Aorta (tissue), 5 donors: ENCODE results near the gene SENP8. TPM values are rescaled to one million over a fixed set of nuclear protein-coding genes. Genes with fewer than 3 reads are reported as not detected.
"Not testable (repeated sequence)": the region's sequence is repeated elsewhere in the genome, so short reads cannot be mapped to it uniquely, and the experiment has no call there.

ENCODE experiments used
- ATAC-seq: fragments of 200-7000 bp; cut with Tn5 transposase; one replicate; pipeline ENCODE4 v1.9.1; 2022; ENCODE audit warnings: moderate library complexity; ENCODE audit not compliant: low FRiP score
- DNase-seq, 2 donors: peaks; one replicate each; pipeline ENCODE4 v3.0.0-alpha.2; 2020
- H3K27ac ChIP-seq, 2 donors: one replicate each; pipeline ENCODE4 v1.5.1; 2013; ENCODE audit warnings: low read length in 2 of 2, mild to moderate bottlenecking in 2 of 2, moderate library complexity in 2 of 2, control low read depth in 1 of 2, inconsistent platforms in 1 of 2, low read depth in 1 of 2
- H3K27me3 ChIP-seq, 2 donors: one replicate each; pipeline ENCODE4 v1.6.1; 2013; ENCODE audit warnings: control low read depth in 1 of 2, low read length in 1 of 2, mild to moderate bottlenecking in 1 of 2, moderate library complexity in 1 of 2; ENCODE audit not compliant: insufficient read depth in 2 of 2, control insufficient read depth in 1 of 2
- H3K36me3 ChIP-seq, 2 donors: one replicate each; pipeline ENCODE4 v1.6.1; 2013; ENCODE audit warnings: control low read depth in 1 of 2, low read length in 1 of 2, mild to moderate bottlenecking in 1 of 2; ENCODE audit not compliant: insufficient read depth in 2 of 2, control insufficient read depth in 1 of 2
- H3K4me1 ChIP-seq, 2 donors: one replicate each; pipeline ENCODE4 v1.6.1; 2013; ENCODE audit warnings: low read length in 2 of 2, control low read depth in 1 of 2, mild to moderate bottlenecking in 1 of 2, moderate library complexity in 1 of 2; ENCODE audit not compliant: insufficient read depth in 2 of 2, control insufficient read depth in 1 of 2
- H3K4me3 ChIP-seq, 2 donors: one replicate each; pipeline ENCODE4 v1.5.1; 2013; ENCODE audit warnings: low read length in 2 of 2, control low read depth in 1 of 2, mild to moderate bottlenecking in 1 of 2
- H3K9me3 ChIP-seq: one replicate; pipeline ENCODE4 v1.6.1; 2013; ENCODE audit warnings: mild to moderate bottlenecking, low read length; ENCODE audit not compliant: control insufficient read depth
- WGBS, 2 donors: extraction: QIAGEN DNeasy Blood & Tissue Kit; methylation state at CpG; one replicate each; pipeline ENCODE4 v1.1.7; 2013; 5-methylcytosine and 5-hydroxymethylcytosine counted together
- intact Hi-C, 2 donors: fragments of 100-400 bp; cut with DNase I; formaldehyde crosslinking; loops; one replicate each; pipeline versions ENCODE4 v1.14.2 to v1.15.0; 2022
- polyA plus RNA-seq, 2 donors: library from polyadenylated mRNA; stranded (reverse); fragments of 200-250 nt; gene quantifications; one replicate each; pipeline ENCODE4 v1.2.3, GENCODE V29; 2013
- total RNA-seq, 2 donors: library from RNA; stranded (reverse); fragmentation: NEBNext Ultra II Directional; extraction: Animal tissue kit (Norgen Biotek cat#: 25700); gene quantifications; one replicate each; pipeline ENCODE4 v1.2.1, GENCODE V29; 2021
- donor health status: healthy with polysubstance abuse.
- donor health status: Bipolar disorder and iron deficiency.
- donor health status: DM: no; HTN: no; CAD: no.
- donor health status: DM: no; HTN: no; CAD: no.
- donor health status: DM: yes; HTN: yes; CAD: no.

The SENP8 gene
- total and polyA plus RNA-seq, 4 donors: 0.46 to 1.8 (median 1.4) TPM

- ATAC-seq (no peak), DNase-seq (peak in 1 of 2 donors; percentile 55)
- Histone ChIP-seq H3K9me3 (no peaks in the 10 kb centered on the region), H3K4me1 (no peaks in the 10 kb centered on the region), H3K36me3 (no peaks in the 10 kb centered on the region), H3K4me3 (no peak overlapping the region), H3K27me3 (no peaks in the 10 kb centered on the region), H3K27ac (no peak overlapping the region)
- intact Hi-C loops: no loop called here
- 89 to 91% methylated on average over 11 of the region's 11 CpGs for WGBS, 2 donors
Measured at GRCh38 chr15:72086010-72086697, 32.0 kb upstream of the SENP8 start.

- ATAC-seq: no peak
- H3K4me1 ChIP-seq: no peaks in the 10 kb centered on the region
- no peak overlapping the region for H3K4me3 ChIP-seq
- no peak overlapping the region for H3K27ac ChIP-seq
- intact Hi-C loops: no loop called here
- 86 to 92% methylated on average over 9 of the region's 9 CpGs for WGBS, 2 donors
- H3K27me3 ChIP-seq: no peaks in the 10 kb centered on the region
- peak in 1 of 2 donors; percentile 58 for DNase-seq
- H3K36me3 ChIP-seq: no peaks in the 10 kb centered on the region
- no peaks in the 10 kb centered on the region for H3K9me3 ChIP-seq
Measured at GRCh38 chr15:72086920-72087648, 31.1 kb upstream of the SENP8 start.

GRCh38 chr15:72092006-72092405 is 26.2 kb upstream of the SENP8 start:
- Histone ChIP-seq H3K27me3 (no peaks in the 10 kb centered on the region), H3K9me3 (no peaks in the 10 kb centered on the region), H3K4me3 (no peak overlapping the region), H3K27ac (no peak overlapping the region), H3K4me1 (no peaks in the 10 kb centered on the region), H3K36me3 (no peaks in the 10 kb centered on the region)
- WGBS, 2 donors: 98% methylated on average over 3 of the region's 3 CpGs
- DNase-seq (no peak), ATAC-seq (no peak)
- intact Hi-C loops: no loop called here

- DNase-seq (no peak), ATAC-seq (no peak)
- H3K36me3 ChIP-seq: no peaks in the 10 kb centered on the region
- H3K4me1 ChIP-seq: no peaks in the 10 kb centered on the region
- H3K27ac ChIP-seq: no peak overlapping the region
- H3K9me3 ChIP-seq: no peaks in the 10 kb centered on the region
- no peak overlapping the region for H3K4me3 ChIP-seq
- intact Hi-C loops: no loop called here
- H3K27me3 ChIP-seq: no peaks in the 10 kb centered on the region
Measured at GRCh38 chr15:72092691-72093090, 25.5 kb upstream of the SENP8 start.

- Histone ChIP-seq H3K4me3 (no peak overlapping the region), H3K4me1 (no peaks in the 10 kb centered on the region), H3K36me3 (no peaks in the 10 kb centered on the region), H3K27me3 (no peaks in the 10 kb centered on the region), H3K9me3 (no peaks in the 10 kb centered on the region), H3K27ac (no peak overlapping the region)
- 82 to 93% methylated on average over 1 of the region's 1 CpG for WGBS, 2 donors
- no peak for ATAC-seq
- intact Hi-C loops: no loop called here
- DNase-seq: no peak
Measured at GRCh38 chr15:72096796-72097195, 21.4 kb upstream of the SENP8 start.

GRCh38 chr15:72098040-72098439 is 20.2 kb upstream of the SENP8 start:
- no peak overlapping the region for H3K27ac ChIP-seq

GRCh38 chr15:72099155-72099554 is 19.0 kb upstream of the SENP8 start:
- no peak for DNase-seq
- no peaks in the 10 kb centered on the region for H3K27me3 ChIP-seq
- no peak for ATAC-seq
- no peaks in the 10 kb centered on the region for H3K9me3 ChIP-seq
- no peaks in the 10 kb centered on the region for H3K36me3 ChIP-seq
- no peaks in the 10 kb centered on the region for H3K4me1 ChIP-seq
- no peak overlapping the region for H3K4me3 ChIP-seq
- WGBS, 2 donors: 96% methylated on average over 4 of the region's 4 CpGs
- intact Hi-C loops: no loop called here
- H3K27ac ChIP-seq: no peak overlapping the region

More at GRCh38 chr15:72098040-72098439, 20.2 kb upstream of the SENP8 start:
- H3K27me3 ChIP-seq: no peaks in the 10 kb centered on the region
- no peak overlapping the region for H3K4me3 ChIP-seq
- no peaks in the 10 kb centered on the region for H3K36me3 ChIP-seq
- no peaks in the 10 kb centered on the region for H3K4me1 ChIP-seq
- intact Hi-C loops: no loop called here
- no peaks in the 10 kb centered on the region for H3K9me3 ChIP-seq
- no peak for ATAC-seq
- DNase-seq: no peak

GRCh38 chr15:72100551-72100950 is 17.7 kb upstream of the SENP8 start:
- H3K36me3 ChIP-seq, H3K4me3 ChIP-seq, H3K27ac ChIP-seq, H3K27me3 ChIP-seq, intact Hi-C loops, ATAC-seq, H3K4me1 ChIP-seq, H3K9me3 ChIP-seq: not testable (repeated sequence)
- WGBS, 2 donors: 96 to 98% methylated on average over 17 to 30 of the region's 33 CpGs
- DNase-seq: peak in 1 of 2 donors; percentile 53

- Histone ChIP-seq H3K27me3 (no peaks in the 10 kb centered on the region), H3K4me3 (no peak overlapping the region), H3K27ac (no peak overlapping the region), H3K4me1 (no peaks in the 10 kb centered on the region), H3K36me3 (no peaks in the 10 kb centered on the region), H3K9me3 (no peaks in the 10 kb centered on the region)
- DNase-seq: no peak
- 89 to 96% methylated on average over 3 of the region's 3 CpGs for WGBS, 2 donors
- intact Hi-C loops: no loop called here
- no peak for ATAC-seq
Measured at GRCh38 chr15:72105111-72105510, 13.1 kb upstream of the SENP8 start.
